A549 treated with DMSO at 1 μM for 4 hours (cell line): ENCODE results near the gene LRRC41. TPM values are rescaled to one million over a fixed set of nuclear protein-coding genes. Genes with fewer than 3 reads are reported as not detected.

Experiments used
- total RNA-seq: library from RNA; stranded (reverse); fragments of 200-300 nt; extraction: Qiagen RNA extraction; gene quantifications from 5 replicates; pipeline ENCODE4 v1.2.3, GENCODE V29; 2022; ENCODE audit warnings: low read depth

Gene LRRC41
- total RNA-seq, result 37.8 to 44.6 TPM (median 43.9 TPM) in 5 replicates

GRCh38 chr1:46303038-46303871, at the start of gene LRRC41, which contains the start of gene UQCRH:
LRRC41 (minus strand) TSS chr1:46303616; CDS start chr1:46303322, 294 bp downstream.
UQCRH (plus strand) TSS chr1:46303698; CDS start chr1:46303767, 69 bp downstream.

GRCh38 chr1:46340404-46341221, 37.2 kb upstream of the LRRC41 start, which contains the start of gene NSUN4:
NSUN4 (plus strand) TSS chr1:46340807; CDS start chr1:46340827, 20 bp downstream.

GRCh38 chr1:46247436-46248121, 55.8 kb downstream of the LRRC41 start, which contains the start of gene RAD54L:
RAD54L (plus strand) TSS chr1:46247763; CDS start chr1:46248406, 643 bp downstream.

Other genes with a start within 250 kb of the LRRC41 start
- gene PIK3R3, start 171.0 kb downstream of the LRRC41 start, total RNA-seq, result 0.77 to 1.0 TPM (median 0.89 TPM) in 5 replicates
- 1.8 to 2.7 TPM (median 2.3 TPM) in 5 replicates for gene TSPAN1, start 128.5 kb downstream of the LRRC41 start, total RNA-seq
- not detected in 5 replicates for gene P3R3URF, start 127.1 kb downstream of the LRRC41 start, total RNA-seq
- 36.1 to 49.1 TPM (median 46.9 TPM) in 5 replicates for gene POMGNT1, start 105.2 kb downstream of the LRRC41 start, total RNA-seq
- gene LURAP1, start 100.3 kb downstream of the LRRC41 start, total RNA-seq, result not detected in 5 replicates
- gene RAD54L, start 55.9 kb downstream of the LRRC41 start, total RNA-seq, result 9.9 to 13.7 TPM (median 11.3 TPM) in 5 replicates
- 377 to 534 TPM (median 401 TPM) in 5 replicates for gene UQCRH, start 82 bp upstream of the LRRC41 start, total RNA-seq
- gene NSUN4, start 37.2 kb upstream of the LRRC41 start, total RNA-seq, result 10.8 to 15.9 TPM (median 13.4 TPM) in 5 replicates
- gene FAAH, start 90.7 kb upstream of the LRRC41 start, total RNA-seq, result 0.59 to 1.2 TPM (median 0.79 TPM) in 5 replicates
- 0.67 to 1.3 TPM (median 1.1 TPM) in 5 replicates for gene DMBX1, start 186.2 kb upstream of the LRRC41 start, total RNA-seq
- gene KNCN, start 248.0 kb upstream of the LRRC41 start, total RNA-seq, result not detected in 5 replicates